Measurements from ENCODE around the gene STMN1. TPM values are rescaled to one million over a fixed set of nuclear protein-coding genes. Genes with fewer than 3 reads are reported as not detected.
A peak's percentile ranks its signal among the peaks of the same experiment; 100 is the strongest.

STMN1 gene
- total and polyA plus RNA-seq, 9 of the 15 experiments (the other 6 are each of a cell fraction or from before 2014, with no cell fraction given): 269 to 2,153 (median 595) TPM

DNA sequence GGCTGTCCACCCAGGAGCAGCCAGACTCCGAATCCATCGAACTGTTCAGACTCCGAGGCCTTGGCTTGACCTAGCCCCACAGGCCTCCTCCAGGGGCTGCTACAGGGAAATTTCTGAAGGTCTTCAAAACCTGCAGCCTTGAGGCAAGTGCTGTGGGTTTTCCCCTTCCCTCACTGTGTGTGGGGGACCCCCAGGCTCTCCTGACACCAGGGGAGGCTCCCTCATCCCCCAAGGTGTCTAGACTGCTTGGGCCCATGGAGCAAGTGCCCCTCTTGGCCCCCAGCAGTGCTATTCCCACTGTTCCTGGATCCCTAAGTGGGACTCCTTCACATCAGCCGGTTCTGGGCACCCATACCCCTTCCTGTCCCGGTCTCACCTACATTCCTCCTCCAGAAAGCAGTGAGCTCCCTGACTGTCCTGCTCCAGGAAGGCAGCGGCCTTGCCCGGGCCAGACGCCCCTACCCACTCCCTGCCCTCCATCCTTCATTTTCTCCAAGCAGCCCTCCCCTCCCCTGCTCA, 31.5 kb downstream of the STMN1 start (continued):
- TF ChIP-seq FOXM1 (IDR thresholded peaks at IDR 0.05; ENCODE audit: low read depth) (no peak), FOXM1 (CRISPR knock-in tag; IDR thresholded peaks at IDR 0.05; ENCODE audit: low read depth) (0 out of 2 replicates have a peak, but pooled peaks have one; percentile 71), HIVEP1 (CRISPR knock-in tag; IDR thresholded peaks at IDR 0.05) (no peak), HEY1 (CRISPR knock-in tag; IDR thresholded peaks at IDR 0.05; ENCODE audit: borderline replicate concordance) (no peak), MIER1 (IDR thresholded peaks at IDR 0.05; ENCODE audit: low read depth) (0 out of 2 replicates have a peak, but pooled peaks have one; percentile 52), BRCA1 (IDR thresholded peaks at IDR 0.05) (no peak), BRCA1 (CRISPR knock-in tag; IDR thresholded peaks at IDR 0.05) (no peak), SLC30A9 (CRISPR knock-in tag; IDR thresholded peaks at IDR 0.05) (no peak), KLF6 (CRISPR knock-in tag; IDR thresholded peaks at IDR 0.05; ENCODE audit: borderline replicate concordance) (no peak), ZNF77 (CRISPR knock-in tag; IDR thresholded peaks at IDR 0.05) (no peak), NFRKB (IDR thresholded peaks at IDR 0.05; ENCODE audit: low read depth) (0 out of 2 replicates have a peak, but pooled peaks have one; percentile 16), SAP30 (IDR thresholded peaks at IDR 0.05; ENCODE audit: borderline replicate concordance, insufficient read depth, low read depth, low read length, poor library complexity, severe bottlenecking) (peak; percentile 14), RFX7 (CRISPR knock-in tag; IDR thresholded peaks at IDR 0.05) (no peak), MCM5 (IDR thresholded peaks at IDR 0.05; ENCODE audit: low read depth) (no peak), RAD21 (CRISPR knock-in tag; conservative IDR thresholded peaks at IDR 0.05 in 1 of 2, IDR thresholded peaks at IDR 0.05 in 1 of 2) (no peak)
- TF ChIP-seq, protein P1, sequence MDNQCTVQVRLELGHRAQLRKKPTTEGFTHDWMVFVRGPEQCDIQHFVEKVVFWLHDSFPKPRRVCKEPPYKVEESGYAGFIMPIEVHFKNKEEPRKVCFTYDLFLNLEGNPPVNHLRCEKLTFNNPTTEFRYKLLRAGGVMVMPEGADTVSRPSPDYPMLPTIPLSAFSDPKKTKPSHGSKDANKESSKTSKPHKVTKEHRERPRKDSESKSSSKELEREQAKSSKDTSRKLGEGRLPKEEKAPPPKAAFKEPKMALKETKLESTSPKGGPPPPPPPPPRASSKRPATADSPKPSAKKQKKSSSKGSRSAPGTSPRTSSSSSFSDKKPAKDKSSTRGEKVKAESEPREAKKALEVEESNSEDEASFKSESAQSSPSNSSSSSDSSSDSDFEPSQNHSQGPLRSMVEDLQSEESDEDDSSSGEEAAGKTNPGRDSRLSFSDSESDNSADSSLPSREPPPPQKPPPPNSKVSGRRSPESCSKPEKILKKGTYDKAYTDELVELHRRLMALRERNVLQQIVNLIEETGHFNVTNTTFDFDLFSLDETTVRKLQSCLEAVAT (IDR thresholded peaks at IDR 0.05): no peak
- TF ChIP-seq, protein P2, sequence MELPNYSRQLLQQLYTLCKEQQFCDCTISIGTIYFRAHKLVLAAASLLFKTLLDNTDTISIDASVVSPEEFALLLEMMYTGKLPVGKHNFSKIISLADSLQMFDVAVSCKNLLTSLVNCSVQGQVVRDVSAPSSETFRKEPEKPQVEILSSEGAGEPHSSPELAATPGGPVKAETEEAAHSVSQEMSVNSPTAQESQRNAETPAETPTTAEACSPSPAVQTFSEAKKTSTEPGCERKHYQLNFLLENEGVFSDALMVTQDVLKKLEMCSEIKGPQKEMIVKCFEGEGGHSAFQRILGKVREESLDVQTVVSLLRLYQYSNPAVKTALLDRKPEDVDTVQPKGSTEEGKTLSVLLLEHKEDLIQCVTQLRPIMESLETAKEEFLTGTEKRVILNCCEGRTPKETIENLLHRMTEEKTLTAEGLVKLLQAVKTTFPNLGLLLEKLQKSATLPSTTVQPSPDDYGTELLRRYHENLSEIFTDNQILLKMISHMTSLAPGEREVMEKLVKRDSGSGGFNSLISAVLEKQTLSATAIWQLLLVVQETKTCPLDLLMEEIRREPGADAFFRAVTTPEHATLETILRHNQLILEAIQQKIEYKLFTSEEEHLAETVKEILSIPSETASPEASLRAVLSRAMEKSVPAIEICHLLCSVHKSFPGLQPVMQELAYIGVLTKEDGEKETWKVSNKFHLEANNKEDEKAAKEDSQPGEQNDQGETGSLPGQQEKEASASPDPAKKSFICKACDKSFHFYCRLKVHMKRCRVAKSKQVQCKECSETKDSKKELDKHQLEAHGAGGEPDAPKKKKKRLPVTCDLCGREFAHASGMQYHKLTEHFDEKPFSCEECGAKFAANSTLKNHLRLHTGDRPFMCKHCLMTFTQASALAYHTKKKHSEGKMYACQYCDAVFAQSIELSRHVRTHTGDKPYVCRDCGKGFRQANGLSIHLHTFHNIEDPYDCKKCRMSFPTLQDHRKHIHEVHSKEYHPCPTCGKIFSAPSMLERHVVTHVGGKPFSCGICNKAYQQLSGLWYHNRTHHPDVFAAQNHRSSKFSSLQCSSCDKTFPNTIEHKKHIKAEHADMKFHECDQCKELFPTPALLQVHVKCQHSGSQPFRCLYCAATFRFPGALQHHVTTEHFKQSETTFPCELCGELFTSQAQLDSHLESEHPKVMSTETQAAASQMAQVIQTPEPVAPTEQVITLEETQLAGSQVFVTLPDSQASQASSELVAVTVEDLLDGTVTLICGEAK (IDR thresholded peaks at IDR 0.05): peak; percentile 60
- TF ChIP-seq, protein P2 (CRISPR knock-in tag; IDR thresholded peaks at IDR 0.05): no peak
